GM18870 (cell line): ENCODE results near the gene FBXL7.

Experiments used
- ATAC-seq: cut with Tn5 transposase; IDR thresholded peaks from one replicate; pipeline ENCODE4 v1.9.1; 2021; ENCODE audit warnings: moderate library complexity; ENCODE audit not compliant: unreplicated experiment

The FBXL7 gene

GRCh38 chr5:15501091-15501791 lies 1.3 kb downstream of the FBXL7 start:
- ATAC-seq = no peak

GRCh38 chr5:15502208-15502607 lies 2.2 kb downstream of the FBXL7 start:
- no peak for ATAC-seq

GRCh38 chr5:15506146-15506545 lies 6.2 kb downstream of the FBXL7 start:
- no peak for ATAC-seq

GRCh38 chr5:15506897-15507296 lies 6.9 kb downstream of the FBXL7 start:
- no peak for ATAC-seq

GRCh38 chr5:15510092-15510491 lies 10.1 kb downstream of the FBXL7 start:
- no peak for ATAC-seq

- ATAC-seq = no peak
Observed at GRCh38 chr5:15510831-15511230, 10.9 kb downstream of the FBXL7 start.

GRCh38 chr5:15513431-15513830 lies 13.5 kb downstream of the FBXL7 start:
- no peak for ATAC-seq

- ATAC-seq = no peak
Observed at GRCh38 chr5:15513911-15514310, 13.9 kb downstream of the FBXL7 start.

- no peak for ATAC-seq
Observed at GRCh38 chr5:15515229-15515628, 15.2 kb downstream of the FBXL7 start.

GRCh38 chr5:15516486-15516885 lies 16.5 kb downstream of the FBXL7 start:
- ATAC-seq = no peak

GRCh38 chr5:15518786-15519185 lies 18.8 kb downstream of the FBXL7 start:
- no peak for ATAC-seq

- ATAC-seq = no peak
Observed at GRCh38 chr5:15520856-15521255, 20.9 kb downstream of the FBXL7 start.

GRCh38 chr5:15521381-15522186 lies 21.6 kb downstream of the FBXL7 start:
- ATAC-seq = no peak

GRCh38 chr5:15522187-15522520 lies 22.2 kb downstream of the FBXL7 start:
- no peak for ATAC-seq

GRCh38 chr5:15524712-15525111 lies 24.7 kb downstream of the FBXL7 start:
- ATAC-seq = no peak

- ATAC-seq = no peak
Observed at GRCh38 chr5:15525703-15526275, 25.8 kb downstream of the FBXL7 start.

GRCh38 chr5:15526413-15526812 lies 26.4 kb downstream of the FBXL7 start:
- no peak for ATAC-seq

GRCh38 chr5:15528476-15528875 lies 28.5 kb downstream of the FBXL7 start:
- no peak for ATAC-seq

GRCh38 chr5:15529013-15529412 lies 29.0 kb downstream of the FBXL7 start:
- ATAC-seq = no peak

- no peak for ATAC-seq
Observed at GRCh38 chr5:15529821-15530220, 29.8 kb downstream of the FBXL7 start.

- no peak for ATAC-seq
Observed at GRCh38 chr5:15533129-15533893, 33.3 kb downstream of the FBXL7 start.
